GM18511 (cell line): ENCODE data around the gene KLHL22.
"Not testable (repeated sequence)": the region's sequence is repeated elsewhere in the genome, so short reads cannot be mapped to it uniquely, and the experiment has no call there.

ENCODE experiments used
- ATAC-seq: cut with Tn5 transposase; IDR thresholded peaks from one replicate; pipeline ENCODE4 v1.9.1; 2021; ENCODE audit warnings: mild to moderate bottlenecking, moderate library complexity; ENCODE audit not compliant: unreplicated experiment

Gene KLHL22, protein sequence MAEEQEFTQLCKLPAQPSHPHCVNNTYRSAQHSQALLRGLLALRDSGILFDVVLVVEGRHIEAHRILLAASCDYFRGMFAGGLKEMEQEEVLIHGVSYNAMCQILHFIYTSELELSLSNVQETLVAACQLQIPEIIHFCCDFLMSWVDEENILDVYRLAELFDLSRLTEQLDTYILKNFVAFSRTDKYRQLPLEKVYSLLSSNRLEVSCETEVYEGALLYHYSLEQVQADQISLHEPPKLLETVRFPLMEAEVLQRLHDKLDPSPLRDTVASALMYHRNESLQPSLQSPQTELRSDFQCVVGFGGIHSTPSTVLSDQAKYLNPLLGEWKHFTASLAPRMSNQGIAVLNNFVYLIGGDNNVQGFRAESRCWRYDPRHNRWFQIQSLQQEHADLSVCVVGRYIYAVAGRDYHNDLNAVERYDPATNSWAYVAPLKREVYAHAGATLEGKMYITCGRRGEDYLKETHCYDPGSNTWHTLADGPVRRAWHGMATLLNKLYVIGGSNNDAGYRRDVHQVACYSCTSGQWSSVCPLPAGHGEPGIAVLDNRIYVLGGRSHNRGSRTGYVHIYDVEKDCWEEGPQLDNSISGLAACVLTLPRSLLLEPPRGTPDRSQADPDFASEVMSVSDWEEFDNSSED

DNA sequence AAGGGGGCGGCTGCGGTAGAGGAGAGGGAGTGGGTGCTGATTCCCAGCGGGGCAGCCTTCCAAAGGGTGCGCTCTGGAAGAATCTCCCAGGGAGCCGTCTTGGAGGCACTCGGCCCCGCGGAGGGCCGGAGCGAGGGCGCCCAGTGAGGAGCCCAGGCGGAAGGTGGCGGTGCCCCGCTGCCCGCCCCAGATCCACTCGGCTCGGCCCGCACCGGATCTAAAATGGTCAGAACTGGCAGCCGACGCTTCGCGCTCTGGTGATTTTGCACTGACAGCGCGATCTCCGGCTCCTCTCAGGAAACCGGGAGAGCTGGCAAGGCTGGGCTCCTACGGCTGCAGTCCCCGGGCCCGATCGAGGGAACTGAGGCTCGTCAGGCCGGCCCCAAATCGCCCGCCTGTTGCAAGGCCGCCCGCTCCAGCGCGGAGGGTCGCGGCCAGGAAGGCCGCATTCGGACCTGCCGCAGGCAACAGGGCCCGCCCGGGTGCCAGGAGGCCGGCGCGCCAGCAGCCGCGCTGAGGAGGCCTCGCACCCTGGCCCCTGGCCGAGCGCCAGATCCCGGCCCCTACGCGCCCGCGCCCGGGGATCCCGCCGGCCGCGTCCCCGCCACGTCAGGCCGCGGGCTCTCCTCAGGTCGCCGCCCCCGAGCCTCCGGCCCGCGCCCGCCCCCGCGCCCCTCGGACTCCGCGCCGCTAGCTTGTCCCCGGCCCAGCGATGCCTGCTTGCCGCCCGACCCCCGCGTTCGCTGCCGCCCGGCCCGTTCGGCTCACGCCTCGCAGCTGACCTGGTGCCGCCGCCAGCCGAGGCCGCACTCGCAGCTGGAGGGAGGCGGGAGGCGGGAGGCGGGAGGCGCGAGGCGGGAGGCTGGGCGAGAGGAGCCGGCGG, at the start of gene KLHL22:
TSS of gene KLHL22 (minus strand) at position 818 of the 883 bp plus-strand sequence. CDS start 6,584 bp downstream, outside the sequence.
- ATAC-seq: peak; percentile 45

DNA sequence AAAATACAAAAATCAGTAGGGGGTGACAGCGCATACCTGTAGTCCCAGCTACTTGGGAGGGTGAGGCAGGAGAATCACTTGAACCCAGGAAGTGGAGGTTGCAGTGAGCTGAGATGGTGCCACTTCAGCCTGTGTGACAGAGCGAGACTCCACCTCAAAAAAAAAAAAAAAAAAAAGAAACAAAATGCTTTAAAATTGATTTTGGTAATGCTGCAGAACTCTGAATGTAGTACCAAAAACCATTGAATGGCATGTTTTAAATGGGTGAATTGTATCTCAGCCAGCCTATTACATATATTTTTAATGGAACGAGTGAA, 49.7 kb upstream of the KLHL22 start:
- ATAC-seq: not testable (repeated sequence)

DNA sequence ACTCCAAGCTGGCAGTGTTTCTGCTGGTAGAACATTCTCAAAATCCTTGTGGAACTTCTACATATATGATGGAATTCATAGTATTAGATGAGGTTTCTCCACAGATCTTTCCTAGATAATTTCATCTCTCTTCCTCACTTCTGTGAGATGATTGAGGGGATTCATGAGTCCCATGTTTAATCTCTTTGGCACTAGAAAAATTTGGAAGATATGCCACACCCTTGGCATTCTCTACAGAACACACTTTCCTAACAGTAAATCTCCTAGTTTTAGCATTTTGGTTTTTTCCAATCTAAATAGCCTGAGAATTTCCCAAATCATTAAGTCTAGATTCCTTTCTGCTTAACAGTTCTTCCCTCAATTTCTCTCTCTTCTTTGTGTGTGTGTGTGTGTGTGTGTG, 47.1 kb upstream of the KLHL22 start:
- no peak for ATAC-seq

DNA sequence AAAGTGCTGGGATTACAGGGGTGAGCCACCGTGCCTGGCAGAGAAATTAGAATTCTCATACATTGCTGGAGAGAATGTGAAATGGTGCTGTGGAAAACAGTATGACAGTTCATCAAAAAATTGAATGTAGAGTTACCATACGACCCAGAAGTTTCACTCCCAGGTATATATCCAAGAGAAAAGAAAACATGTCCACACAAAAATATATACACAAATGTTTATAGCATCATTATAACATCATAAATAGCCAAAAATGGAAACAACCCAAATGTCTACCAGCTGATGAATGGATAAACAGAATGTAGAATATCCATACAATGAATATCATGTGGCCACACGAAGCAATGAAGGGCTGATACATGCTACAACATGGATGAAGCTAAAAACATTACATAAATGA, 46.5 kb upstream of the KLHL22 start:
- no peak for ATAC-seq

DNA sequence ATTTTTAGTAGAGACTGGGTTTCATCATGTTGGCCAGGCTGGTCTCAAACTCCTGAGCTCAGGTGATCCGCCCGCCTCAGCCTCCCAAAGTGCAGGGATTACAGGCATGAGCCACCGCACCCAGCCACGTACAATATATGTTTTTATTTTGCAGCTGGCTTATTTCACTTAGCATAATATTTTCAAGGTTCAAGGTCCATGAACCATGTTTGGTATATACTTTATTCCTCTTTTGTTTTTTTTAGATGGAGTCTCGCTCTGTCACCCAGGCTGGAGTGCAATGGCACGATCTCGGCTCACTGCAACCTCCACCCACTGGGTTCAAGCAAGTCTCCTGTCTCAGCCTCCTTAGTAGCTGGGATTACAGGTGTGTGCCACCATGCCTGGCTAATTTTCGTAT, 43.3 kb upstream of the KLHL22 start:
- not testable (repeated sequence) for ATAC-seq

DNA sequence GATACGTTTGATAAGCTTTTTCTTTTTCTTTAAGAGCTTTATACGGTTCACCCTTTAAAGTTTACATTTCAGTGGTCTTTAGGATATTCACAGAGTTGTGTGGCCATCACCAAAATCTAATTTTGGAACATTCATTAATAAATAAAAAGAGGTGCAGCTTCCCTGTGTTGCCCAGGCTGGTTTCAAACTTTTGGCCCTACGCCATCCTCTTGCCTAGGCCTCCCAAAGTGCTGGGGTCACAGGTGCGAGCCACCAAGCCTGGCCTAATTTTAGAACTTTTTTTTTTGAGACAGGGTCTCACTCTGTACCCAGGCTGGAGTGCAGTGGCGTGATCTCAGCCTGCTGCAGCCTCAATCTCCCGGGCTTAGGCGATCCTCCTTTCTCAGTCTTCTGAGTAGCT, 42.4 kb upstream of the KLHL22 start:
- ATAC-seq: no peak

DNA sequence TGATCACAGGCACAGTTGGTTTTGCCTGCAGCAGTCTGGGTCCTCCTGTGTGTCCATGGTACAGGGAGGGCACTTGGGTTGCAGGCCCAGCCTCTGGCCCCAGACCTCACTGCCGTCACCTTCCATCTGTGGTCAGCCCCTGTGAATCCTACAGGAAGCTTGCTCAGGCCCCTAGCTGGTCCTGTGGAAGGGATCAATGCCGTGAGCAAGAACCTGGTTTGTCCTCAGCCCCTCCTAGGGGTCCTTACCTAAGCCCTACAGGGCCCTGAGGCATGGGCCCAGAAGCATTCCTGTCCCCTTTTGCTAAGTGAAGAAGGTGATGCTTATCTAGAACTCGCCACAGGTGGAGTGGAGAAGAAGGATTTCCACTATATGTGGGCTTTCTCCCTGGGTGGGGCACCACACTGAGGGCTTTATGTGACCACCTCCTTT, 41.7 kb upstream of the KLHL22 start:
- no peak for ATAC-seq

DNA sequence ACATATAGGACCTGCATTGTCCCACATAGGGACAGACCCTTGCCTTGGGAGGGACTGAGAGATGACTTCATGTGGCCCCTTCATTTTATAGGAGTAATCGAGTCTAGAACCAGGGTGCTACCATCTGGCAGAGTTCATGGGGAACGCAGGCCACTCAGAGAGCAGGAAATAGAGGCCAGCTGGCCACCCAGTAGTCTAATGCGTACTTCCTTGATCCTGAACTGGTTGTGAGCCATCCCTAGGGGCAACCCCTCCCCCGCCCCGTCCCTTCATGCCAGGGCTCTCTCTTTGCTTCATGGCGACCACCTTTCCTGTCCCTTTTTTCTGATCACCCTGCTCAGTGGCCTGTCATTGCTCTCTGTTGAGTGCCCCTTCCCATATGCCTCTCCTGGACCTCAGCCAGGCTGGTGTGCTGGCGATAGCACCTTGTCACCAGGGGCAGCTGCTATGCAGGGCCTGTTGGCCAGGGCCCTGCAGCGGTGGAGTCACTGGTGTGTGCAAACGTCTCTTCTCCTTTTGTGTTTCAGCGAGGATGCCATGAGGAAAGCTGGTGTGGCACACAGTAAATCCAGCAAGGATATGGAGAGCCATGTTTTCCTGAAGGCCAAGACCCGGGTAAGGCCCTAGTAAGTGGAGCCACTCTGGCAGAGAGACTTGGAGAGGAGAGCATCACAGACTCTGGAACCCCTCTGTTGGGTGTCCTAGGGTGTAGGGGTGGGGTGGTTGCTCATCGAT, 41.2 kb upstream of the KLHL22 start:
- no peak for ATAC-seq

DNA sequence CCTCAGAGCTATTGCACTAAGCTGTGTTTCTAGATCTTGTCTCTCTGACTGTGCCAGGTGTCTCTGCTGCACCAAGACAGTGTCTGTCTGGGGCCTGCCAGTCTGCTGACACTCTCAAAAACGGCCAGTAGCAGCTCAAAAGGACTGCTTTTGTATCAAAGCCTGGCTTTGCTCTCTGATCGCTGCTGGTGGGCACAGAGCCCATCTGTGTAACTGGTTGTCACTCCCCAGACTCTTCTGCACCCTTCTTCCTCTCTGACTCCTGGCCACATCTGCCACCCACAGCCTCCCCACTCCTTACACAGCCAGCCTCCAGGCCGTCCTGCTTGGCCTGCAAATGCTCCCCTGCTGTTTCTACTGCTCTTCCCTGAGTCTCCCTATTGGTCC, 38.3 kb upstream of the KLHL22 start:
- ATAC-seq: no peak

DNA sequence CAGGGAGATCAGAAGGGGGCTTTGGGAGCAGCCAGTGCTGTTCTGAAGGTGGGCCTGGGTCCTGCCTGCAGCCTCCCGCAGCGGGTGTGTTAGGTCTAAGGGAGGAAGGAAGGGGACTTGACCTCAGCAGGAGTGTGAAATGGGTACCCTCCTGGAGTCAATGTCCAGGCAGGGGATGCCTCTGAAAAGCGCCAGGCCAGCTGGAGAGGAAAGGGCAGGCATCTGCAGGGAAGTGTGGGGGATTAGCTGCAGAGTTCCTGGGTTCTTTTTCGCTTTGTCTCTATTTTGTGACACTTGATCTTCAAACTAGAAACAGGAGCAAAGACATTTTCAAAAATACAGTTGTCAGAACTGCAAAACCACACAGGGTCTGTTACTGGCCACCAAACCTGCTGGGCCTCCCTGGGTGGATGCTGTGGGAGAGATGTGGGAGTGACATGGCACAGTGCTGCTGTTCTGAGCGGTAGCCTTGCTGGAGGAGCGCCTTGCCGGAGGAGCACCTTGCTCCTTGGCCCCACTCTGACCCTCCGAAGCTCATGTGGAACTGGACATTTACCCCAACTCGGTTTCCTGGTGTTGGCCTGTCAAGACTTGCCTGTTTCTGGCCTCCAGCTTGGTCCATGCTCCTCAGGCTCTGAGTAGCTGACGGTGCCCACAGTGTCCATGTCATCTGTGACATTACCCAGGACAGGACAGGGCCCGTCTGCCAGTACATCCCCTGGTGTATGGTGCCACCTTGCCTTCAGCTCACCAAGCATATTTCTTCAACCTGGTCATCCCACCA, 37.7 kb upstream of the KLHL22 start:
- ATAC-seq: no peak

DNA sequence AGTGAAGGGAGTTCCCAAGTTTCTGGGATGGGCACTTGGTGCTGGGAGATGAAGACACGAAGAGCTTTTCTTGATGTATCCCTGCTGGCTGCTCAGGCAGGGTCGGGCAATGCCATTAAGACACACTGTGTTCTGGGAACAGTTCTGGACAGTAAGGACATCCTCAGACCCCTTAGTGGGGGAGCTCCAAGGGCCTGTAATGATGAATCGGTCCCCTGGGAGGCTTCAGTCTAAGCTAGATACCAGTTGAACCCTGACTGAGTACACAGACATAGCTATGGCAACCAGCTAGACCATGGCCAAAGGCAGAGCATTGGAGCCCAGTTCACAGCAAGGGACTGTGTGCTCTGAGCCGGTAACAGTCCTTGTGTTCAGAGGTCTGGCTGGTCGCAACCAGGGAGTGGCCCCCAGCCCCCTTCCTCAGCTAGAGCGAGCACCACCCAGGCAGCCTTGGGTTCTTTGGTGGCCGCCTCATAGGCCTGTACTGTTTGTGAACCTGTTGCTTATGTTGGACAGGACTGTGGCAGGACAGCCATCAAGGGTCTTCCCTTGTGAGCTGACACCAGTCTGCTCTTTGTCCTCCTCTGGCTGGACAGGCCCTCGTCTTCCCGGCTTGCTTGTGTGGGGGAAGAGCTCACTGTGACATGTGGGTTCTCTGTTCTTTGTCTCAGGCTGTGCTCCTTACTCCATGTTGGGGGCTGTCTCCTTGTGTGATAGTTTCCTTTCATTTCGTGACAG, 36.8 kb upstream of the KLHL22 start:
- ATAC-seq: no peak

DNA sequence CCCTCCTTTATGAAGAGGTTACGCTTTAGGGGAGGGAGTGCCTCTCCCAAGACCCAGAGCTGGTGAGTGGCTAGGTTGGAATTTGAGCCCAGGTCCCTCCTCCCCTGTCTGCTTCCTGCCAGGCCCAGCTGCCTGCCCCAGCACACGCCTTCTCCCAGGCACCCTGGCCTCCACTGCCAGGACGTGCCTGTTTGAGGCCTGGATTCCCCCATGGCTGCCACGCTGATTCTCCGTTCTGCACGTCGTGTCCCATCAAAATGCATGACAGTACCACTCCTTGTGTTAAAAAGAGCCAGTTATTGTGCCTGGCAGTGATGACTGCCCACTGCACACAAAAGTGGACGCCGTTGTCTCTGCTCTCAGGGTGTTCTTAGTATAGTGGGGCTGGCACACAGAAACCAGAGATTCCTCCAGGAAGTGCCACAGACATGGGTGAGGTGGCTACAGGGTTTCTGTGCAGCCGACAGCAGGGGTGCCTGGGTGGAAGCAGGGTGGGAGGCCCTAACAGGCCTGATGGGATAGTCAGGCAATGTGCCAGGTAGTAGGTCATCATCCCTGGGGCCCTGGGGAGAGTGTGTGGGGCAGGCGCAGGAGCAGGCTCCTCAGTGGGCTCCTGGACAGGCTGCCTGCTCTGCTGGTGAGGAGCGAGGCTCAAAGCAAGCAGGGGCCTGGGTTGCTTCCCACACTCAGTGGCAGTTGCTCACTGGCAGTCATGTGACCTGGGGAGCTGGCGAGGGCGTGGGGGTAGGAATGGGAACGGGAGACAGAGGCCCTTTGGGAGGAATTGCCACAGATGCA, 36.0 kb upstream of the KLHL22 start:
- ATAC-seq: no peak

DNA sequence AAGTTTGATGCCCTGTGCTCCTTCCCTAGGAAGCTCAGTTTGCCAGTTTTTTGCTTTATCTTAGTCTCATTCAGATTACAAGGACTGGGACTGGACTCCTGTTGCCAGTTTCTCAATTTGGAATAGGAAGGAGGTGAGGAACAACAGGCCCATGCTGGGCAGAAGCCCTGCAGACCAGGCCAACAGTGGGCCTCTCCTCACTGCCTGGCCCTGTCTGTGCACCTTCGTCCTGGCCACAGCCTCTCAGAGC, 35.5 kb upstream of the KLHL22 start:
- no peak for ATAC-seq

DNA sequence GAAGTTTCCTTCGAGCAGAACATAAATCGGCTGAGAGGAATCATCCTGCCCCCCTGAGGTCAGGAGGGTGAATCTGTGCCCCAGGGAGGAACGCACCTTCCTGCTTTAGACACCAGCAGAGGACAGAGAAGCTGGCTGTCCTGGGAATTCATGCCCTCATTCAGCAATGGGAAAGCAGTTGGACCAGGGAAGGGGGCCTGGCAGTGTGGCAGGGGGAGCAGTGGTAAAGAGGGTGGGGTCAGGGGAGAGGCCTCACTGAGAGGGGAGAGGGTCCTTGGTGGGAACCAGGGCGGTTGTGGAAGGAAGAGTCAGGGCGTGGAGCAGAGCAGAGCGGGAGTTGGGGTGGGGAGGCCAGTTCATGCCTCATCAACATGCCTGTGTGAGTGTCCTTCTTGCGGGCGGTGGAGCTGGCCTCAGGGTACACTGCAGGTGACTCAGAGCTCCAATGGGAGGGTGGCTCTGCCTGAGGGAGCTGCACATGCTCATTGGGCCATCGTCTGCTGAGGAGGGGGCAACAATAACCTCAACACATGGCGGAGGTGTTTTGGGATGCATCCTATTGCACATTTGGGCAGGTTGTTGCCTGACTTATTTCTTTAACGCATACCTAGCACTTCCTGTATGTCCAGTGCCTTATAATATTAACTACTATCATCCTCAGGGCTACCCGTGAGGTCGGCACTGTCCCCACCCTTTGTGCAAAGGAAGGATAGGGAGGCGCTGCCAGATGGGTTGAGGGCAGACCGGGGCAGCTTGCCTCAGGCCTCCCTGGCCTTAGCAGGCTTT, 35.0 kb upstream of the KLHL22 start:
- no peak for ATAC-seq

DNA sequence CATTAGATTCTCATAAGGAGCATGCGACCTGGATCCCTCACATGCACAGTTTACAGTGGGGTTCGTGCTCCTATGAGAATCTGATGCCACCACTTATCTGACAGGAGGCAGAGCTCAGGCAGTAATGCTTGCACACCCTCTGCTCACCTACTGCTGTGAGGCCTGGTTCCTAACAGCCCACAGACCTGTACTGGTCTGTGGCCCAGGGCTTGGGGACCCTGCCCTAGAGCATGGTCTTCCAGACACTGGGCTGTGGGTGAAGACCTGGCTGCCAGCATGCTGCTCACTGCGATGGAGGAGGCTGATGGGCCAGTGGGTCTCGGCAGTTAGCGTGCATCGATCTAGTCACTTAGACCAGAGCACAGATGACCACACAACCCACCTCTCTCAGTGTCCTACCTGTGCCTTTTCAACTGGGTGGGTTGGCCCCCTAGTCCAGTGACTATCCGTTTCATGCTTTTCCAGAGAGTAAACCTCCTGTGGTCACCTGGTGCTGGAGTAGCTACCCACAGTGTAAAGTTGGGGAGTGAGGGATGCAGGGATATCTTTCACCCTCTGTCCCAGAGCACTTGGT, 32.9 kb upstream of the KLHL22 start:
- no peak for ATAC-seq

DNA sequence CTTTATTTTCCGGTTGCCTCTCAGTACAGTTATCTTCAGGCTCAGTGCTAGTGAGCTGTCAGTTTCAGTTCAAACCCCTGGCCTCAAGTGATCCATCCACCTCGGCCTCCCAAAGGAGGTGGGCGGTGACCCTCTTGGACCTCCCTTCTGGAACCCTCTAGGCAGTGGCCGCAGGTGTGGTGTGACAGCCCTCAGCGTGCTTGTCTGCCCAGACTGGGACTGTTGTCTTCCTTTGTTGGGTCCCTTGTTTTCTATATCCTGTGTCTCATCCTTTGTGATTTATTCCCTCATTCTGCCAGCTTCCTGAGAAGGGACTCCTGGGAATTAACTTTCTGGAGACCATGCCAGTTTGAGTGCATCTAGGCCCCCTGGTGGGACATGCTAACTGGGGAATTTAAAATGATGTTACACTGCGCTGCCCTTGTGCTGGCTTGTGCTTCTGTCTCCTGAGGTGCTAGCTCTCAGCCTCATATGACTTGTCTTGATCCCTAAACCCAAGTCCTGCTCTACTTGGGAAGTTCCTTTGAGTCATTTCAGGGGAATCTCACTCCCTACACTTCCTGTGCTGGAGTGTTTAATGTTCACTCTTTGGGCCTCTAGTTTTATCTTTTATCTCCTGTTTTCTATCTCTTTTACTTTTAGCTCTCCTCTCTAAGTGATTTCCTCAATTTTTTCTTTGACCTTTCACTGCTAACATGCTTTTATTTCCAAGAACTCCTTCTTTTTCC, 31.2 kb upstream of the KLHL22 start:
- no peak for ATAC-seq

DNA sequence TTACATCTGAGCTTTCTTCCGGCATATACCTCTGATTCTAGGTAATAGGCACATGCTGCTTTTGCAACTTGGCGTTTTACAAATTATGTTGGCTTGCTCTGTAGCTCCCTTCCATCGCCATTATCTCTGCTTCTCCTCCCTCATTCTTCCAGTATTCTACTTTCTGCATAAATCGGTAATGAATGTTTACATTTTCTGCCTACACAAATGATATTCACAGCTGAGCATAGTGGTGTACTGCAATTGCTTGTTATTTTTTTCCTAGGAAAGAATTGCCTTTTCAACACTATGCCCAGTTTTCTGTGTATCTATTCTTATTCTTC, 30.7 kb upstream of the KLHL22 start:
- ATAC-seq: no peak
